Peyer's patch (tissue), 4 donors: ENCODE measurements around the gene GABRR1.

Source experiments
- POLR2A ChIP-seq, 2 donors: fragments of 450-650 bp; IDR thresholded peaks; one replicate each; pipeline ENCODE4 v1.5.1; 2017; ENCODE audit warnings: antibody characterized with exemption in 2 of 2, mild to moderate bottlenecking in 2 of 2, moderate library complexity in 2 of 2
- TF ChIP-seq, protein P1 (sequence below), 6 experiments: fragments of 450-650 bp in 4 of 6; fragments of 200-600 bp in 2 of 6; sonication (generic) in 1 of 6; IDR thresholded peaks; one replicate each; pipeline ENCODE4 v1.5.1; 2017 to 2019; ENCODE audit warnings: antibody characterized with exemption in 6 of 6, mild to moderate bottlenecking in 3 of 6, moderate library complexity in 1 of 6

DNA sequence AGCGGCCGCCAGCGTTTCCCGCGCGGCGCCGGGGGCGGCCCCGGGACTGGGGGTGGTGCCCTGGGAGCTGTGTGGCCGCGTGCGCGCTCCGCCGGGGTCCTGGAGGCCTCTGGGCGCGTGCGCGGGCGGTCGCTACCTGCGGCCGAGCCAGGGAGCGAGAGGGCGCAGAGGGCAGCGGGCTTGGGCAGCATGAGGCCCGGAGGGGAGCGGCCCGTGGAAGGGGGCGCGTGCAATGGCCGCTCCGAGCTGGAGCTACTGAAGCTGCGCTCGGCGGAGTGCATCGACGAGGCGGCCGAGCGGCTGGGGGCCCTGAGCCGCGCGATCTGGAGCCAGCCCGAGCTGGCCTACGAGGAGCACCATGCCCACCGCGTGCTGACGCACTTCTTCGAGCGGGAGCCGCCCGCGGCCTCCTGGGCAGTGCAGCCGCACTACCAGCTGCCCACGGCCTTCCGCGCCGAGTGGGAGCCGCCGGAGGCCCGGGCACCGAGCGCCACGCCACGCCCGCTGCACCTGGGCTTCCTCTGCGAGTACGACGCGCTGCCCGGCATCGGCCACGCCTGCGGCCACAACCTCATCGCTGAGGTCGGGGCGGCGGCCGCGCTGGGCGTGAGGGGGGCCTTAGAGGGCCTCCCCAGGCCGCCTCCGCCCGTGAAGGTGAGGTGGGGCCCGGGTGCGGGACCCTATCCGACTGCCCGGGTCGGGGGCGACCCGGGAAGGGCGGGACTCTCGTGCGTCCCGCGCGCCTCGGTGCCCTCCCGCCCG is 71.0 kb downstream of the GABRR1 start, which contains the start of gene PM20D2:
- TF ChIP-seq, protein P1, sequence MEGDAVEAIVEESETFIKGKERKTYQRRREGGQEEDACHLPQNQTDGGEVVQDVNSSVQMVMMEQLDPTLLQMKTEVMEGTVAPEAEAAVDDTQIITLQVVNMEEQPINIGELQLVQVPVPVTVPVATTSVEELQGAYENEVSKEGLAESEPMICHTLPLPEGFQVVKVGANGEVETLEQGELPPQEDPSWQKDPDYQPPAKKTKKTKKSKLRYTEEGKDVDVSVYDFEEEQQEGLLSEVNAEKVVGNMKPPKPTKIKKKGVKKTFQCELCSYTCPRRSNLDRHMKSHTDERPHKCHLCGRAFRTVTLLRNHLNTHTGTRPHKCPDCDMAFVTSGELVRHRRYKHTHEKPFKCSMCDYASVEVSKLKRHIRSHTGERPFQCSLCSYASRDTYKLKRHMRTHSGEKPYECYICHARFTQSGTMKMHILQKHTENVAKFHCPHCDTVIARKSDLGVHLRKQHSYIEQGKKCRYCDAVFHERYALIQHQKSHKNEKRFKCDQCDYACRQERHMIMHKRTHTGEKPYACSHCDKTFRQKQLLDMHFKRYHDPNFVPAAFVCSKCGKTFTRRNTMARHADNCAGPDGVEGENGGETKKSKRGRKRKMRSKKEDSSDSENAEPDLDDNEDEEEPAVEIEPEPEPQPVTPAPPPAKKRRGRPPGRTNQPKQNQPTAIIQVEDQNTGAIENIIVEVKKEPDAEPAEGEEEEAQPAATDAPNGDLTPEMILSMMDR (IDR thresholded peaks at IDR 0.05) = peak in 1 of 6 experiments; percentile 4
- peak in 1 of 2 donors; percentile 20 for TF ChIP-seq POLR2A (IDR thresholded peaks at IDR 0.05)
